ENCODE measurements around the gene OTP.
A peak's percentile ranks its signal among the peaks of the same experiment; 100 is the strongest.

DNA sequence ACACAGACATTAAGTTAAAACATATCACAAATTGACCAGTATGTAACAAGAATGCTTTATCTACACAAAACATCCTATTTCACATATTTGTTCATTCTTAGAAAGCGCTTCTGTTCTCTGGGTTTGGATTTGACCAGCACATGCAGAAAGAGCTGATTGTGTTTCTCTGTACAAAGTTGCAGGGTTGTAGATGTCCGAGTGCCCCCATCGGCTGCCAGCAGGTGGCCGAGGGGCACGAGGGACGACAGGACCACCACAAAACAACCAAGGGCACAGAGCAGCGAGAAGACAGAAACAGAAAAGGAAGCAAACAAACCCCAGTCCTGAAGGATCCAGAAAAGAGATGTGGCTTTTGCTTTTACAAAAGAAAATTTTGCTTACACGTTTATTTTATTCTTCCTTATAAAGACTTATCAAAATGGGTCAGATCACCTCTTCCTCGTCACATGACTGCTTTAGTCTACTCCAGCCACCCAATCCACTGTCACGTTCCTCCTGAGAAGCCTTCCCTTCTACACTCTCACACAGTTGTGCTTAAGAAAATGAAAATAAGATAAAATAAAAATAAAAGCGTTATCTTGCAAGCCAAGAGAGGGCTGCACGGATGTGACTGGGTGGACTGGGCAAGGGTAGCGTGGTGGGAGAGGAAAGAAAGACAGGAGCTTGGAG is 9.5 kb downstream of the OTP start:
- peak; percentile 24 for TF ChIP-seq CTCF (IDR thresholded peaks at IDR 0.05)
- TF ChIP-seq REST (IDR thresholded peaks at IDR 0.05; ENCODE audit: insufficient read depth in 1 of 2, low read depth in 2 of 2, low read length in 1 of 2): no peak
- TF ChIP-seq TCF7L2 (IDR thresholded peaks at IDR 0.05; ENCODE audit: low read depth, low read length): no peak
